Astrocyte (in vitro differentiated cells and primary cell): ENCODE measurements around the gene DUSP16.
"Not testable (repeated sequence)": the region's sequence is repeated elsewhere in the genome, so short reads cannot be mapped to it uniquely, and the experiment has no call there.

ENCODE experiments used
- CTCF ChIP-seq: IDR thresholded peaks from 2 replicates; pipeline ENCODE4 v1.5.1; 2011; ENCODE audit warnings: low read depth, mild to moderate bottlenecking, inconsistent platforms, low read length, moderate library complexity; ENCODE audit not compliant: insufficient read depth
- EZH2 ChIP-seq: IDR thresholded peaks from 2 replicates; pipeline ENCODE4 v1.6.1; 2012; ENCODE audit warnings: mild to moderate bottlenecking, low read length, inconsistent platforms; ENCODE audit not compliant: insufficient read depth

- not testable (repeated sequence) for TF ChIP-seq EZH2, CTCF
Measured at GRCh38 chr12:12596598-12596997, 33.9 kb upstream of the DUSP16 start.
